ENCODE data around the gene RAB44.

RAB44 gene

GRCh38 chr6:36663504-36664446 lies 33.9 kb upstream of the RAB44 start:
- TF ChIP-seq GATA2 (IDR thresholded peaks at IDR 0.05; ENCODE audit: low read depth, low read length), result no peak
- no peak for TF ChIP-seq GATA3 (IDR thresholded peaks at IDR 0.05; ENCODE audit: low read depth, low read length)

- TF ChIP-seq GATA2 (IDR thresholded peaks at IDR 0.05; ENCODE audit: low read depth, low read length), result no peak
- no peak for TF ChIP-seq GATA3 (IDR thresholded peaks at IDR 0.05; ENCODE audit: low read depth, low read length)
Measured at GRCh38 chr6:36665180-36665579, 32.4 kb upstream of the RAB44 start.

- TF ChIP-seq GATA2 (IDR thresholded peaks at IDR 0.05; ENCODE audit: low read depth, low read length), result no peak
- no peak for TF ChIP-seq GATA3 (IDR thresholded peaks at IDR 0.05; ENCODE audit: low read depth, low read length)
Measured at GRCh38 chr6:36666287-36666686, 31.3 kb upstream of the RAB44 start.

GRCh38 chr6:36666826-36667591 lies 30.6 kb upstream of the RAB44 start:
- TF ChIP-seq GATA3 (IDR thresholded peaks at IDR 0.05; ENCODE audit: low read depth, low read length) (no peak), GATA2 (IDR thresholded peaks at IDR 0.05; ENCODE audit: low read depth, low read length) (no peak)

- TF ChIP-seq GATA2 (IDR thresholded peaks at IDR 0.05; ENCODE audit: low read depth, low read length) (no peak), GATA3 (IDR thresholded peaks at IDR 0.05; ENCODE audit: low read depth, low read length) (no peak)
Measured at GRCh38 chr6:36668591-36668990, 29.0 kb upstream of the RAB44 start.

GRCh38 chr6:36669002-36669401 lies 28.6 kb upstream of the RAB44 start:
- TF ChIP-seq GATA2 (IDR thresholded peaks at IDR 0.05; ENCODE audit: low read depth, low read length) (no peak), GATA3 (IDR thresholded peaks at IDR 0.05; ENCODE audit: low read depth, low read length) (no peak)

GRCh38 chr6:36670271-36670670 lies 27.4 kb upstream of the RAB44 start:
- no peak for TF ChIP-seq GATA2 (IDR thresholded peaks at IDR 0.05; ENCODE audit: low read depth, low read length)
- TF ChIP-seq GATA3 (IDR thresholded peaks at IDR 0.05; ENCODE audit: low read depth, low read length), result no peak

- no peak for TF ChIP-seq GATA2 (IDR thresholded peaks at IDR 0.05; ENCODE audit: low read depth, low read length)
- no peak for TF ChIP-seq GATA3 (IDR thresholded peaks at IDR 0.05; ENCODE audit: low read depth, low read length)
Measured at GRCh38 chr6:36671687-36672375, 25.8 kb upstream of the RAB44 start.

- TF ChIP-seq GATA2 (IDR thresholded peaks at IDR 0.05; ENCODE audit: low read depth, low read length) (no peak), GATA3 (IDR thresholded peaks at IDR 0.05; ENCODE audit: low read depth, low read length) (no peak)
Measured at GRCh38 chr6:36673882-36674281, 23.7 kb upstream of the RAB44 start.

GRCh38 chr6:36674942-36675341 lies 22.7 kb upstream of the RAB44 start:
- TF ChIP-seq GATA2 (IDR thresholded peaks at IDR 0.05; ENCODE audit: low read depth, low read length) (no peak), GATA3 (IDR thresholded peaks at IDR 0.05; ENCODE audit: low read depth, low read length) (no peak)

GRCh38 chr6:36676141-36677058 lies 21.2 kb upstream of the RAB44 start:
- no peak for TF ChIP-seq GATA2 (IDR thresholded peaks at IDR 0.05; ENCODE audit: low read depth, low read length)

- TF ChIP-seq GATA3 (IDR thresholded peaks at IDR 0.05; ENCODE audit: low read depth, low read length) (no peak), GATA2 (IDR thresholded peaks at IDR 0.05; ENCODE audit: low read depth, low read length) (no peak)
Measured at GRCh38 chr6:36677059-36677749, 20.4 kb upstream of the RAB44 start.

All from SH-SY5Y (cell line).